ENCODE measurements around the gene TPSAB1.

TPSAB1 gene

GRCh38 chr16:1218061-1218929 is 22.2 kb upstream of the TPSAB1 start:
- TF ChIP-seq CTCF (IDR thresholded peaks at IDR 0.05; ENCODE audit: borderline replicate concordance, extremely low read depth, low read length, poor library complexity, severe bottlenecking) (no peak), EZH2 (IDR thresholded peaks at IDR 0.05; ENCODE audit: borderline replicate concordance, low read depth, low read length, severe bottlenecking) (no peak)
- no peak overlapping the region for H3K4me3 ChIP-seq (ENCODE audit: low read depth in 1 of 2, low read length in 2 of 2)
- peaks cover 13% of the 10 kb centered on the region for H4K20me1 ChIP-seq (ENCODE audit: insufficient read depth, low read length)
- H3K27me3 ChIP-seq (ENCODE audit: insufficient read depth, low read length, poor library complexity): no peaks in the 10 kb centered on the region
- ATAC-seq (ENCODE audit: insufficient read depth, low read depth) (no peak), DNase-seq (no peak)
- H3K4me1 ChIP-seq (ENCODE audit: insufficient read depth, low read length): no peaks in the 10 kb centered on the region
- no peak overlapping the region for H3K27ac ChIP-seq (ENCODE audit: low read length)
- no peaks in the 10 kb centered on the region for H3K36me3 ChIP-seq (ENCODE audit: insufficient read depth, low read length)
- H3K4me2 ChIP-seq (ENCODE audit: insufficient read depth, low read length): no peak overlapping the region
- no peaks in the 10 kb centered on the region for H3K9me3 ChIP-seq (ENCODE audit: insufficient read depth, low read length, severe bottlenecking)
- no peak overlapping the region for H2AFZ ChIP-seq (ENCODE audit: low read depth, low read length)
- H3K79me2 ChIP-seq (ENCODE audit: insufficient read depth, low read length): no peaks in the 10 kb centered on the region
- H3K9ac ChIP-seq (ENCODE audit: low read depth, low read length): no peak overlapping the region

- H2AFZ ChIP-seq (ENCODE audit: low read depth, low read length): no peak overlapping the region
- no peak for DNase-seq
- H3K9me3 ChIP-seq (ENCODE audit: insufficient read depth, low read length, severe bottlenecking): no peaks in the 10 kb centered on the region
- no peaks in the 10 kb centered on the region for H3K79me2 ChIP-seq (ENCODE audit: insufficient read depth, low read length)
- H3K4me2 ChIP-seq (ENCODE audit: insufficient read depth, low read length): no peak overlapping the region
- no peak overlapping the region for H3K9ac ChIP-seq (ENCODE audit: low read depth, low read length)
- no peak for ATAC-seq (ENCODE audit: insufficient read depth, low read depth)
- H4K20me1 ChIP-seq (ENCODE audit: insufficient read depth, low read length): peaks cover 13% of the 10 kb centered on the region
- H3K27me3 ChIP-seq (ENCODE audit: insufficient read depth, low read length, poor library complexity): no peaks in the 10 kb centered on the region
- H3K36me3 ChIP-seq (ENCODE audit: insufficient read depth, low read length): no peaks in the 10 kb centered on the region
- no peak overlapping the region for H3K27ac ChIP-seq (ENCODE audit: low read length)
- TF ChIP-seq EZH2 (IDR thresholded peaks at IDR 0.05; ENCODE audit: borderline replicate concordance, low read depth, low read length, severe bottlenecking) (no peak), CTCF (IDR thresholded peaks at IDR 0.05; ENCODE audit: borderline replicate concordance, extremely low read depth, low read length, poor library complexity, severe bottlenecking) (no peak)
- no peaks in the 10 kb centered on the region for H3K4me1 ChIP-seq (ENCODE audit: insufficient read depth, low read length)
- no peak overlapping the region for H3K4me3 ChIP-seq (ENCODE audit: low read depth in 1 of 2, low read length in 2 of 2)
These were observed 21.4 kb upstream of the TPSAB1 start for GRCh38 chr16:1218930-1219611.

- H3K4me1 ChIP-seq (ENCODE audit: insufficient read depth, low read length): no peaks in the 10 kb centered on the region
- no peak for DNase-seq
- no peaks in the 10 kb centered on the region for H3K27me3 ChIP-seq (ENCODE audit: insufficient read depth, low read length, poor library complexity)
- no peaks in the 10 kb centered on the region for H3K79me2 ChIP-seq (ENCODE audit: insufficient read depth, low read length)
- H3K9me3 ChIP-seq (ENCODE audit: insufficient read depth, low read length, severe bottlenecking): no peaks in the 10 kb centered on the region
- no peak for TF ChIP-seq CTCF (IDR thresholded peaks at IDR 0.05; ENCODE audit: borderline replicate concordance, extremely low read depth, low read length, poor library complexity, severe bottlenecking)
- TF ChIP-seq EZH2 (IDR thresholded peaks at IDR 0.05; ENCODE audit: borderline replicate concordance, low read depth, low read length, severe bottlenecking): no peak
- H3K9ac ChIP-seq (ENCODE audit: low read depth, low read length): no peak overlapping the region
- H3K36me3 ChIP-seq (ENCODE audit: insufficient read depth, low read length): no peaks in the 10 kb centered on the region
- no peak overlapping the region for H2AFZ ChIP-seq (ENCODE audit: low read depth, low read length)
- no peak for ATAC-seq (ENCODE audit: insufficient read depth, low read depth)
- no peak overlapping the region for H3K27ac ChIP-seq (ENCODE audit: low read length)
- peaks cover 13% of the 10 kb centered on the region for H4K20me1 ChIP-seq (ENCODE audit: insufficient read depth, low read length)
- no peak overlapping the region for H3K4me2 ChIP-seq (ENCODE audit: insufficient read depth, low read length)
- no peak overlapping the region for H3K4me3 ChIP-seq (ENCODE audit: low read depth in 1 of 2, low read length in 2 of 2)
These were observed 20.3 kb upstream of the TPSAB1 start for GRCh38 chr16:1220098-1220728.
